HG03442 (cell line): ENCODE results near the gene COMMD7.
A peak's percentile ranks its signal among the peaks of the same experiment; 100 is the strongest.

ENCODE experiments used
- ATAC-seq: cut with Tn5 transposase; IDR thresholded peaks from one replicate; pipeline ENCODE4 v1.9.1; 2021; ENCODE audit warnings: mild to moderate bottlenecking, moderate library complexity; ENCODE audit not compliant: unreplicated experiment

Gene COMMD7

DNA sequence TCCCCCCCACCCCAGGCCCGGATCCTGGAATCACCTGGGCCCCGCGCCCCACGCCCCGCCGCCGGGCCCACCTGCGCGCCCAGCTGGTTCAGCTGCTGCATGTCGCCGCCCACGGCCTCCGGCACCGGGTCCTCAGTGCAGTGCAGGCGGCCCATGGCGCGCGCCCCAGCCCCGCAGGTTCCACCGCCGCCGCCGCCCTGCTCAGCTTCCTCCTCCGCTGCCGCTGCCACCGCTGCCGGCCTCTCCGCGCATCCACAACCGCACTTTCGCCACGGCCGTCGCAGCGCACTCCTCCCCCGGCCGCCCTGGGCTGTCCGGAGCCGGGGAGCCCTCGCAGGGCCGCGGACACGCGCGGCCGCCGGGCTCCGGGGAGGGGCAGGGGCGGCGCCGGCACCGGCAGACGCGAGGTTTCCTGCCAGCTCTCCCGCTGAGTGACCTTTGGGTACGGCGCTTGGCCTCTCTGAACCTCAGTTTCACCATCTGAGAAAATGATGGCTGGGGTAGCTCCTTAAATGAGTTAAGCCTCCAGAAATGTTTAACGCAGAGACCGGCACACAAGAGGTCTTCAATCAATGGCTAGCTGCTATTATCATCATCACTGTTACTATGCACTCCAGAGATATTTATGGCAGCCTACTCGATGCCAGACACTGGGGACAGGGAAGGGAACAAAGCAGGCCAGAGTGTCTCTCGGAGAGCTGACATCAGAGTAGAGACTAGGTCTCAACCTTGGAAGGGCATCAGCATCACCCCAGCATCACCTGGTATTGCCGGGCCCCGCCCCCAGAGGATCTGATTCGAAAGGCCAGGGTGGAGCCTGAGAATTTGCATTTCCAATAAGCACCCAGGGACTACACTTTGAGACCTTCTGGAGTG, at the start of gene COMMD7:
COMMD7 (minus strand) TSS at position 231 of the 876 bp plus-strand sequence; CDS start at position 155, 76 bp downstream.
- peak; percentile 49 for ATAC-seq

DNA sequence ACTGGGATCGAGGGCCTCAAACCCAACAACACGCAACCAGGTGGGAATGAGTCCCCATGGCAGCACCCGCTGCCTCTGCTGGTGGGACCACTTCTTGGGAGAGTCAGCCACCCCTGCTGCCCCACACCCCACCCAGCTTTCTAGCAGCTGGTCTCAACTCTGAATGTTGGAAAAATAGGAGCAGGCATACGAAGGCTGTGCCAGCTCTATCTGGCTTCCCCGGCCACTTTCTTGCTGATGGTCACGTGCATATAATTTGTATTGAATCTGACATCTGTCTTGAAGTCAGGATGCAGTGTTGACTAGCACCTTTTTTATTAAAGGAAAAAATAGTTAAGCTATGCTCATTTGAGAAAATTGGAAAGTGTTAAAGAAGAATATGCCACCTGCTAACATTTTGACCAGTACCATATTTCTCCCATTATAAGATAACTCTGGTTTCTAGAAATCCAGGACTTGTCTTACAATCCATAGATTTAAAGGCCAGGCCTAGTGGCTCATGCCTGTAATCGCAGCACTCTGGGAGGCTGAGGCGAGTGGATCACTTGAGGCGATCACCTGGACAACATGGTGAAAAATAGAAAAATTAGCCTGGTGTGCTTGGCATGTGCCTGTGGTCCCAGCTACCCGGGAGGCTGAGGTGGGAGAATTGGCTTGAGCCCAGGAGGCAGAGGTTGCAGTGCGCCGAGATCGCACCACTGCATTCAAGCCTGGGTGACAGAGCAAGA, 49.6 kb upstream of the COMMD7 start:
- no peak for ATAC-seq

DNA sequence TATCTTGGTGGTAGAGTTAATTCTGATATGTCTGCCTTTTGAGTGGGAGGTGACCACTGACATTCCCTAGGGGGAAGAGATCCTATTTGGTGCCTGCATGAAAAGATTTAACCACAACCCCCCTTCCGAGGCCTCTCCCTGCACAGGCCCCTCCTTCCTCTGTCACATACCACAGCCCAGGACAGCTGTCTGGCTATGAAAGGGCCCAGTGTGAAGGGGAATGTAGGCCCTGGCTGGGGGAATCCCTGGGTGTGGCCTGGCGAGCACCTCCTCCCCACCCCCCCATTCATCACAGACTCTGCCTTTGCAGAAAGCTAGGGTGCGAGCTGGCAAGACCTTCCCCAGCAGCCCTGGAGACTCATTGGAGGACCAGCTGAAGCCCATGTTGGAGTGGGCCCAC, 49.0 kb upstream of the COMMD7 start:
- ATAC-seq = peak; percentile 75

DNA sequence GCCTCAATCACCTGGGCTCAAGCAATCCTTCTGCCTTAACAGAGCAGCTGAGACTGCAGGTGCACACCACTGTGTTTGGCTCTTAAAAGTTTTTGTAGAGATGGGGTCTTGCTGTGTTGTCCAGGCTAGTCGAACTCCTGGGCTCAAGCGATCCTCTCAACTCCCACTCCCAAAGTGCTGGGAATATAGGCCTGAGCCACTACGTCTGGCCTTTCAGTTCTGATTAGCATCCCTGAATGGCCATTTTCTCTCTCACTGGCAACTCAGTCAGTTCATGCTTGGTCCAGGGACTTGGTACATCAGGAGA, 47.4 kb upstream of the COMMD7 start:
- no peak for ATAC-seq

DNA sequence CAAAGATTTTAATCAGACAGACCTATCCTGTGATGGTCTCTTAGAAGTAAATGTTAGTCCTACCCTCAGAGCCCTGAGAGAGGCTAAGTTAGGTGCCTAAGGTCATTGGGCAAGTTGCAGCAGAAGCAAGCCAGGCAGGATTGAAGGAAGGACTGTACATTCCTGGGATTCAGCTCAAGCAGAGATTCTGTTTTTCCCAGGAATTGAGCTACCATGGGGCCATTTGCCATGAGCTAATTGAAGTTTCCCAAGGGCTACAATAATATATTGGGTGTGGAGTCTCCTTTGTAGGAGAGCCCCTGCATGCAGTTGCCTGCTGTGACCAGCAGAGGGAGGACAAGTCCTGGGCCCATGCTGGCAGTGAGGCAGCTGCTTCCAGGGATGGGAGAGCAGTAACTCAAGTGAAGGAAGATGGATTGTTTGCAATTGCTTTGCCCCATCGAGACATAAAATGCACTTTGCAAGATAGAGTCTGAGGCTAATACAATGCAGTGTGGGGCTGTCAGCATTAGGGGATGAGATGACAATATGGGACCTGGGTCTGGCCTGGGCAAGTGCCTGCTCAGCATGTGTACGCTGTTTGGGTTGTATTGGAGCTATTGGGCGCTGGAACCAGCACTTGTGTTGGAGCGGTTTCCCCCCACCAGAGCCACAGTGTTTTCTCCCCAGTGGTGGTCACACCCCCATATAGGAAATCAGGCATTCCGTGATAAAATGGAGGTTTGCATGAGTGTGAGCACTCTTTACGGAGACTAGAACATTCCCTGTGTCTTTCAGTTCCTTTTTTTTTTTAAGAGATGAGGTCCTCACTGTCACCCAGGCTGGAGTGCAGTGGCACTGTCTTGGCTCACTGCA, 46.9 kb upstream of the COMMD7 start:
- ATAC-seq = peak; percentile 44

DNA sequence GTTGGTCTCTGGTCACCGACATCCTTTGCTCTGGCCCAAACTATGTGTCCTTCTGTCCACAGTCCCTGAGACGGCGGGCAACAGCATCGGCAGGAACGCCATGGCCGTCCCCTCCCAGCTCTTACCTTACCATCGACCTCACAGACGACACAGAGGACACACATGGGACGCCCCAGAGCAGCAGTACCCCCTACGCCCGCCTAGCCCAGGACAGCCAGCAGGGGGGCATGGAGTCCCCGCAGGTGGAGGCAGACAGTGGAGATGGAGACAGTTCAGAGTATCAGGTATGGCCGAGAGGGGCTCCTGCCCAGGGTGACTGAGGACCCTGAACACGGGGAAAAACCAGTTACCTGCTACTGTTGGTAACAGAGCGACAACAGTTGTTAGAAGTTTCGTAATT, 43.9 kb upstream of the COMMD7 start:
- ATAC-seq = no peak

DNA sequence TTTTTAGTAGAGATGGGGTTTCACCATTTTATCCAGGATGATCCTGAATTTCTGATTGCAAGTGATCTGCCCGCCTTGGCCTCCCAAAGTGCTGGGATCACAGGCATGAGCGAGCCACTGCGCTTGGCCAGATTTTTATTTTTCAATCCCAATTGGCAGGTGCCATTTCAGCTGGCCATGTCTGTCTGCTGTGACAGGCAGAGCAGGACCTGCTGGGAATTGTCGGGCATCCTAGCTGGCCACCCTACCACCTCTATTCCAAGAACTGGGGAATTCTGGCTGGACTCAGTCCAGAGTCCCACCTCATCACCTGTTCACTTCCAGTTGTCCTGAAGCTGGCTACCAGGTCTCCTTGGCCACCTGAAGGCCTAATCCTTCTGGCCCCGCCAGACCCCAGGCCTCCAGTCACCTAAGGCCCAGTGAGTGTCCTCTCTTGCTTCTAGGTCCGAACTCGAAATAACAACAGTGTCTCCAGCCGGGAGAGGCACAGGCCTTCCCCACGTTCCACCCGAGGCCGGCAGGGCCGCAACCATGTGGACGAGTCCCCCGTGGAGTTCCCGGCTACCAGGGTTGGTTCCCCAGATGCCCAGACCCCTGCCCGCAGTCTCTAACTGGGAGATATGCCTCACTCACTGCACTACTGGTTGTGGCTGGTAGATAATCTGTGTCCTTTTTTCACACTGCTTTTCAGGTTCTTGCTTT, 42.9 kb upstream of the COMMD7 start:
- no peak for ATAC-seq

DNA sequence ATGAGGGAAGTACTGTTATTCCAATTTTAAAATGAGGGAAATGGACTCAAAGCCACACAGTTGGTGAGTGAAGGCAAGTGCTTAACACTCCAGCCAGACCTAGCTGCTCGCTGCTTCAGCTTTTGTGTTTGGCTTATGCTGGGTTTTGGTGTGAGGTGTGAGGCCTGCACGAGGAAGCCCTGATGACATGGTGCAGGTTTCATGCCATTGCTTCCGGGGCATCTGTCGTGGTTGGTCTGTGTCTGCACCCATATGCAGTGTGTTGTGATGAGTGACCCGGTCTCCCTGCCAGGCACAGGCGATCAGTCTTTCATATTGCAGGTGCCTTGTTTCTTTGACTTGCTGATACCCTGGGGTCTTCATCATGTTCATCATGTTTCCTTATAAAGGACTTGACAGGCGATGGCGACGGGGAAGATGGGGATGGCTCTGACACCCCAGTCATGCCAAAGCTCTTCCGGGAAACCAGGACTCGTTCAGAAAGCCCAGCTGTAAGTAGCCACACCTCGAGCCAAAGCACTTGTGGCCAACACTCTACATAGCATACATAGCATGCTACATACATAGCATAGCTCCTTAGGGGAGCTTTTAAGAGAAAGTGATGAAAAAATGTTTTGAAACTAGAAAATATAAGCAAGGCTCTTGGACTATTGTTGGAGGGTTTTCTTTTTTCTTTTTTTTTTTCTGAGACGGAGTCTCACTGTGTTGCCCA, 41.3 kb upstream of the COMMD7 start:
- ATAC-seq = no peak

DNA sequence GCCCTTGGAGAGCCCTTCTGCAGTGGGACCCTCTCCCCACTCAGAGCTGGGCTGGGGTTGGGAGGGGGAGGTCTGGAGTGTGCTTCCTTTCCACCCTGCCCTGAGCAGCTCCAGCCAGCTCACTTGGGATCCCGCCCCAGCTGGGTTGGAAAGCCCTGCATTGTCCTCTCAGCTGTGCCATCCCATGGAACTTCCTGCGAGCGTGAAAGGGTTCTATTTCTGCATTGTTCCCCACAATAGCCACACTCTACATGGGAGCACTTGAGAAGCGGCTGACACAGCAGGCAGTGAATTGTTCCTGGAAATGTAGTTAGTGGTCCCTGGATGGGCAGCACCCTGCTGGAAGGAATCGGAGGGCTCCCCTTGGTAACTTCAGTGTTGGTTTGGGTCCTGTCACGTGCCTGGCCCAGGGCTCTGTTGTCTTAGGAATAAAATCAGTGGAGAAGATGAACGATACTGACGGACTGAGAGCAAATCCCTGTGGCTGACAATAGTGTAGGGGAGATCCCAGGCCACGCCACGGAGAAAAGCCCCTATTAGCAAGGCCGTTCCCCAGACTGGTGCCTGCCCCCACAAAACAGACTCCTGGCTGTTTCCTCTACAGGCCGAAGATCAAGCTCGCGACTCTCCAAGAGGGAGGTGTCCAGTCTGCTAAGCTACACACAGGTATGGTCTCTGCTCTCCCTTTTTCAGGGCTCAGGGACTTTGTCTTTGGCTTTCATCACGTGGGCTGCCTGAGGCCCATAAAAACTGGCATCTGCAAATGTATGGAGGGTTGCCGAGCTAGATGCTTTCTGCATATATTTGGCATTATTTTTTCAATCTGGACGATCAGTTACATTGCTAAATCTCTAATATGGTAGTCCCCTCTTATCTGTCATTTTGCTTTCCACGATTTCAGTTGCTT, 37.7 kb upstream of the COMMD7 start:
- ATAC-seq = no peak

DNA sequence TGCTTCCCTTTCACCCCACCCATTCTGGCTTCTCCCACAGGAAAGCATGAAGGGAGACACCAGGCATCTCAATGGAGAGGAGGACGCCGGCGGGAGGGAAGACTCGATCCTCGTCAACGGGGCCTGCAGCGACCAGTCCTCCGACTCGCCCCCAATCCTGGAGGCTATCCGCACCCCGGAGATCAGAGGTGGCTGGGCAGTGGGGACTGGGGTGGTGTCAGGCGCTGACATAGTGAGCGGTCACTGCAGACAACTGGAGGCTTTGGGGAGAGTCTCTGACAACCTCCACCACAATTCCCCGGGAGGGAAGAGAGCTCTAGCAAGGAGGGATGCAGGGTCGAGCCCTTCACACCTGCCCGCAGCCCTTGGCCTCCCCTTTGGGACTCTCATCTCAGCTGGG, 37.0 kb upstream of the COMMD7 start:
- no peak for ATAC-seq

DNA sequence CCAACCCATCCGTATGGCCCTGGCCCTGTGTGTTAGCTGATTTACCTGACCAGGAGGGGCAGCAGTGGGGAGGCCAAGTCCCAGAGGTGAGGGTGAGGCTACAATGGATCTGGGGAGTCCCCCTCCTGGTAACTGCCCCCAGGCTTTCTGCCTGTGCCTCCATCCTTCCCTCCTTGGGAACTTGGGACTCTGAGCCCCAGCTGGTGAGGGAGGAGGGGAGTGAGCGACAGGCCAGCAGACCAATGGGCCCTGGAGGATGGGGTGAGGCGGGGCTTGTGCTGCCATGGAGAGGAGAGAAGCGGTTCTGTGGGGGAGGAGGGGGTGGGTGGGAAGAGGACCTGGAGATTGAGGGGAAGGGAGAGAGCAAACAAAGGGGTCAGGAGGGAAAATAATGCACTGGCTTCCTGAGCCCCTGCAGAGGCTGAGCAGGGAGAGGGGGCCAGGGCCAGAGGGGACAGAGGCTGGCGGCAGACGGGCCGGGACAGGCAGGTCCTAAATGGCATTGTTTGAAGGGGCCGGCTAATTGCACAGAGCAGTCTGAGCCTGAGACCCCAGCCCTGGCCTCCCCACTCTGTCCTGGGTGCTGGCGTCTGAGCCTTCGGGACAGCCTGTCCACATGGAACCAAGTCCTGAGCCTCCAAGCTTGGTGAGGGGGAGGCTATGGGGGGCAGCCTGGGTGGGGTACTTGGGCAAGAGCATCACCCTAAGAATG, 36.4 kb upstream of the COMMD7 start:
- no peak for ATAC-seq

DNA sequence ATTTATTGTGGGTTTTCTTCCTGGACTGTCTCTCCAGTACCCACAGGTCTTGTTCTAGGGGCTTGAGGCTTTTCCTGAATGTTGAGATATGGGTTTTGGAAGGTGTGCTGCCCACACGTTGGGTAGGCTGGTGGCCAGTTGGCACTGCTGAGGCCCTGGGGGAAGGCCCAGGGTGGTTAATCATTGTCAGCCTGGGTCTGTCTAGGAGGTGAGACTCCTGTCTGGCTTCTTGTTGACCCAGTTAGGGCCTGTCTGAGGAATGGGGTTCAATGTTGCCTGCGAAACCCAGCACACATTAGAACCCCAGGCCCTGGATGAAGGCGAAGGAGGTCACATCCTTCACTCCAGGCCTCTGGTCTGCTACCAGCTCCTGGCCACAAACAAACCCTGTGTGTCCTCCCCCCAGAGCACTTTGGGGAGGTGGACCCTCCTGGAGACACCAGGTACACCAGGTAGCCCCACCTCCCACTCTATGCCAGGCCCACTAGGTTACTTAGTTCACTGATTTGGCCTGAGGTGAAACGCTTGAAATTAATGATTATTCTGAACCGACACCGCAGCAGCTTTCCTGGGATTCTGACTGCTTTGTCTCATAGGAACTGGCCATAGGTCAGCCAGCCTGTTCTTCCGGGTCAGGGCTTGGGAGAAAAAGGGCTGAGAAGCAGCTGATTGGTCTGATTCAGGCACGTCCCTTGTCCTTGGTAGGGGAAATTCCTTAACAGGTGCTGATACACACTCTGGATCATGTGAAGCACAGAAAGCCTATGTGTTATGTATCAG, 34.1 kb upstream of the COMMD7 start:
- ATAC-seq = no peak

DNA sequence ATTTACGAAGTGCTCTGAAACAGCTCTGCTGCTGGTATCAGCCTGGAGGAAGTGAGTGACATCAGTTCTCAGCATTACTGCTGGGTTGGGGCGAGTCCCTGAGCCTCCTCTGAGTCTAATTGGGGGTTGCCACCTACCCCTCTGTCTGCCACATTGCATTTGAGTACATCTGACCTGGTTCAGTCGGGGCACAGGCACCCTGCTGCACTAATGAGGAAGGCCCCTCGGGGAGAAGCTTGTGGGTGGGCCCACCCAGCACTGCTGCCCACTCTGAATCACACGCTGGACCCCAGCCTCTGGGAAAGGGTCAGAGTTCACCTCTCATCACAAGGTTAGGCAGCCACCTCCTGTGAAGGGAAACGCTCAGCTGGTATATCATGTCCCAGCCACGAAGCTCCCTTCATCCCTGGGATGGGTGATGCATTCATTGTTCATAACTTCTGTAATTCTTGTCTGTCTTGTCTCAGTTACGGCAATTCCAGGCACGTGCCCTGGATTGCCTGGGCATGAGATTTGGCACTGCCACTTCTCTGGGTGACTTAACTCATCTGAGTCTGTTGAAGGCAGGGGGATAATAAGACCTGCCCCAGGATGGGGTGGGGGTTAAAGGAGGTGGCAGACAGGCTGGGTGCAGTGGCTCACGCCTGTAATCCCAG, 32.2 kb upstream of the COMMD7 start:
- ATAC-seq = no peak

DNA sequence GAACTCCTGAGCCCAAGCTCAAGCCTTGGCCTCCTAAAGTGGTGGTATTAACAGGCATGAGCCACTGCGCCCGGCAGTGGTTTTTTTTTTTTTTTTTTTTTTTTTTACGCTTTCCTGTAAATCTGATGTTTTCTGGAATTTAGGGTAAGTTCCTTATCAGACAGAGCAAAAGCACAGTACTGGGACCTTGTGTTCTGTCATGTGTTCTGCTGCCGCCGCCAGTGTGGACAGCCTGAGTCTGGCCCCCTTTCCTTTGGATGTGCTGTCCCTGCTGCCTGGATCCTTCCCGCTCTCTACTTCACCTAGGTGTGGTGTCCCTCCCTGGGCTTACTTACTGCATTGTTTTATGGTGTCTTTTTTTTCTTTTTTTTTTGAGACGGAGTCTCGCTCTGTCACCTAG, 30.6 kb upstream of the COMMD7 start:
- no peak for ATAC-seq

DNA sequence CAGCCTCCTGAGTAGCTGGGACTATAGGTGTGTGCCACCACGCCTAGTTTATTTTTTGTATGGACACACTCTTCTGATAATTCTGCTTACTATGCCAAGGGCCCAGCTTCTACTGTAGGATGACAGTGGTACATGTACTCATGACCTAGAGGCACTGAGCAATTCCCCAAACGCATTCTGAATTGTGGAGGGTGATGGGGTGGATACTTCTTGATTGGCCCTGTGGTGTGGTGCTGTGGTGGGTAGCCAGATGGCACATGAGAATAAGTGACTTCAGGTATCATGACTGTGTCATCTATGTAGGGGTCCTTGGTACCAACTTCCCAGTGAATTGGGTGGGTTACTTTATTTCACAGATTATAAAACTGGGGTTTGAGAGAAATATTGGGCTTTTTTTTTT, 30.0 kb upstream of the COMMD7 start:
- ATAC-seq = no peak

DNA sequence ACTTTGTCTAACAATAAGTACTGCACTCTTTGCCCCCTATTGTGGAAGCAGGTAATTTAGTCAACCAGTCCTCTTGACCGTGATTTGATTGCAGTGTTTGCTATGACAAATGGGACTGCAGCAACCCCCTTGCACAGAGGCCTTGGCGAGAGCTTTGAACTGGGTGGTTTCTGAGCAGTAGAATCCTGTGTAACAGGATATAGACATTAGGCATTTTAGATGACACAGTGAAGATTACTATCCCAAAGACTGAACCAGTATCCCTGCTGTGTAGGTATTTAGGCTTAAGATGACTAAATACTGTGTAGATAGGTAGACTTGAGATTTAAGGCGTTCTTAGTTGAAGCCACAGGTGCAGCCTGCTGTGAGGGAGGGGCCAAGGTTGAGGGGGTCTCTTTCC, 28.8 kb upstream of the COMMD7 start:
- ATAC-seq = no peak
